HEK293 (cell line): Measurements from ENCODE around the gene GXYLT1.
A peak's percentile ranks its signal among the peaks of the same experiment; 100 is the strongest.

Experiments
- CTCF ChIA-PET: fragments of 350-600 bp; formaldehyde crosslinking; extraction: SDS; loops from one replicate; lab custom pipeline; 2021; ENCODE audit warnings: antibody characterized with exemption; lab: Yijun Ruan, JAX
- POLR2A ChIA-PET: fragments of 300-600 bp; formaldehyde crosslinking; extraction: SDS; loops from one replicate; lab custom pipeline; 2020; ENCODE audit warnings: antibody characterized with exemption, inconsistent platforms; lab: Yijun Ruan, JAX
- H3K27ac ChIP-seq: fragments of 200-500 bp; sonication (Bioruptor generic); 2 replicates; pipeline ENCODE4 v1.5.1; 2014; ENCODE audit warnings: low read depth, low read length, control low read depth, inconsistent platforms; ENCODE audit errors: extremely low read depth
- H3K36me3 ChIP-seq, 2 experiments: fragments of 200-500 bp in 1 of 2; sonication (Bioruptor generic) in 1 of 2; 1 replicate in 1 of 2; 2 replicates in 1 of 2; pipeline ENCODE4 v1.5.1; 2014 to 2017; ENCODE audit warnings: inconsistent platforms in 2 of 2, low read length in 2 of 2; ENCODE audit not compliant: control insufficient read depth in 2 of 2, insufficient read depth in 1 of 2
- H3K4me1 ChIP-seq: fragments of 200-500 bp; sonication (Bioruptor generic); 2 replicates; pipeline ENCODE4 v1.5.1; 2014; ENCODE audit warnings: mild to moderate bottlenecking, low read length, inconsistent platforms; ENCODE audit not compliant: control insufficient read depth, insufficient read depth
- H3K4me3 ChIP-seq: 2 replicates; pipeline ENCODE4 v1.5.1; 2011; ENCODE audit warnings: low read depth, mild to moderate bottlenecking, control low read depth, low read length, moderate library complexity
- H3K9me3 ChIP-seq: fragments of 200-500 bp; sonication (Bioruptor generic); 2 replicates; pipeline ENCODE4 v1.5.1; 2014; ENCODE audit warnings: low read depth, low read length, inconsistent platforms; ENCODE audit not compliant: control insufficient read depth, insufficient read depth
- EGR2 ChIP-seq: fragments of 450-650 bp; formaldehyde crosslinking; IDR thresholded peaks from 2 replicates; pipeline ENCODE4 v1.5.1; 2016; ENCODE audit warnings: low read depth, missing biosample characterization, missing genetic modification characterization
- KLF9 ChIP-seq: fragments of 450-650 bp; formaldehyde crosslinking; IDR thresholded peaks from 2 replicates; pipeline ENCODE4 v1.5.1; 2016; ENCODE audit warnings: missing biosample characterization, missing genetic modification characterization, low read depth
- PRDM10 ChIP-seq: fragments of 450-650 bp; formaldehyde crosslinking; IDR thresholded peaks from 2 replicates; pipeline ENCODE4 v1.5.1; 2016; ENCODE audit warnings: missing biosample characterization, missing genetic modification characterization
- TRIM28 ChIP-seq: IDR thresholded peaks from 2 replicates; pipeline ENCODE4 v1.6.1; 2011; ENCODE audit warnings: low read length, control low read depth, borderline replicate concordance
- ZNF138 ChIP-seq: fragments of 450-650 bp; formaldehyde crosslinking; IDR thresholded peaks from 2 replicates; pipeline ENCODE4 v1.5.1; 2016; ENCODE audit warnings: missing biosample characterization, missing genetic modification characterization, borderline replicate concordance
- ZNF169 ChIP-seq: fragments of 450-650 bp; formaldehyde crosslinking; IDR thresholded peaks from 2 replicates; pipeline ENCODE4 v1.5.1; 2016; ENCODE audit warnings: missing biosample characterization, missing genetic modification characterization
- ZNF341 ChIP-seq: fragments of 450-650 bp; formaldehyde crosslinking; IDR thresholded peaks from 2 replicates; pipeline ENCODE4; 2016; ENCODE audit warnings: low read depth, missing biosample characterization, missing genetic modification characterization
- ZNF549 ChIP-seq: fragments of 450-650 bp; IDR thresholded peaks from 2 replicates; pipeline ENCODE4 v1.5.1; 2018; ENCODE audit warnings: missing biosample characterization, missing genetic modification characterization, mild to moderate bottlenecking, inconsistent platforms, moderate library complexity
- ZNF560 ChIP-seq: fragments of 450-650 bp; formaldehyde crosslinking; IDR thresholded peaks from 2 replicates; pipeline ENCODE4 v1.5.1; 2017; ENCODE audit warnings: missing biosample characterization, missing genetic modification characterization, borderline replicate concordance
- ZNF654 ChIP-seq: fragments of 450-650 bp; formaldehyde crosslinking; IDR thresholded peaks from 2 replicates; pipeline ENCODE4 v1.5.1; 2016; ENCODE audit warnings: low read depth, missing biosample characterization, missing genetic modification characterization
- ZNF658 ChIP-seq: fragments of 450-650 bp; formaldehyde crosslinking; IDR thresholded peaks from 2 replicates; pipeline ENCODE4; 2016; ENCODE audit warnings: missing biosample characterization, missing genetic modification characterization
- ZNF664 ChIP-seq: fragments of 450-650 bp; formaldehyde crosslinking; IDR thresholded peaks from 2 replicates; pipeline ENCODE4 v1.5.1; 2016; ENCODE audit warnings: missing biosample characterization, missing genetic modification characterization
- ZNF701 ChIP-seq: fragments of 450-650 bp; formaldehyde crosslinking; IDR thresholded peaks from 2 replicates; pipeline ENCODE4 v1.5.1; 2016; ENCODE audit warnings: missing biosample characterization, missing genetic modification characterization
- ZSCAN5A ChIP-seq: fragments of 450-650 bp; formaldehyde crosslinking; IDR thresholded peaks from 2 replicates; pipeline ENCODE4 v1.5.1; 2016; ENCODE audit warnings: missing biosample characterization, missing genetic modification characterization
- TF ChIP-seq, protein P1 (sequence below): fragments of 450-650 bp; formaldehyde crosslinking; IDR thresholded peaks from 2 replicates; pipeline ENCODE4 v1.5.1; 2017; ENCODE audit warnings: missing biosample characterization, missing genetic modification characterization
- TF ChIP-seq, protein P2 (sequence below): fragments of 450-650 bp; formaldehyde crosslinking; conservative IDR thresholded peaks from 2 replicates; pipeline ENCODE4 v1.5.1; 2016; ENCODE audit warnings: low read depth, missing biosample characterization, missing genetic modification characterization

Gene GXYLT1

DNA sequence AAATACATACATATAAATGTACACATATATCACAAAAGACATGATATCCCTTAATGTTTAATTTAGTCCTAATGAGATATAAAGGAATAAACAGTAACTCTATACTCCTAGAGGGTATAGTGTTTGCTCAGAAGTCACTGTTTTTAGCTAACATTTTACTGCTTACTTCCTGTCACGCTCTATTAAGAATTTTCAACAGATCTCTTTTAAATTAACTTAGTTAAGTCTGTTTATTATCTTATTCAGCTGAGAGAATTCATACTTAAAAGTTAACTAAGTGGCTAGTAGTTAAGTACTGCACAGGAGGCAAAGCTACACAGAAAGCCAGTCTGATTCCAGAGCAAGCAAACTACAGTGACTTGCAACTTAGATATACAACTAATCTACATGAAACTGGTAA lies 39.9 kb downstream of the GXYLT1 start (continued):
- TF ChIP-seq, protein P1, sequence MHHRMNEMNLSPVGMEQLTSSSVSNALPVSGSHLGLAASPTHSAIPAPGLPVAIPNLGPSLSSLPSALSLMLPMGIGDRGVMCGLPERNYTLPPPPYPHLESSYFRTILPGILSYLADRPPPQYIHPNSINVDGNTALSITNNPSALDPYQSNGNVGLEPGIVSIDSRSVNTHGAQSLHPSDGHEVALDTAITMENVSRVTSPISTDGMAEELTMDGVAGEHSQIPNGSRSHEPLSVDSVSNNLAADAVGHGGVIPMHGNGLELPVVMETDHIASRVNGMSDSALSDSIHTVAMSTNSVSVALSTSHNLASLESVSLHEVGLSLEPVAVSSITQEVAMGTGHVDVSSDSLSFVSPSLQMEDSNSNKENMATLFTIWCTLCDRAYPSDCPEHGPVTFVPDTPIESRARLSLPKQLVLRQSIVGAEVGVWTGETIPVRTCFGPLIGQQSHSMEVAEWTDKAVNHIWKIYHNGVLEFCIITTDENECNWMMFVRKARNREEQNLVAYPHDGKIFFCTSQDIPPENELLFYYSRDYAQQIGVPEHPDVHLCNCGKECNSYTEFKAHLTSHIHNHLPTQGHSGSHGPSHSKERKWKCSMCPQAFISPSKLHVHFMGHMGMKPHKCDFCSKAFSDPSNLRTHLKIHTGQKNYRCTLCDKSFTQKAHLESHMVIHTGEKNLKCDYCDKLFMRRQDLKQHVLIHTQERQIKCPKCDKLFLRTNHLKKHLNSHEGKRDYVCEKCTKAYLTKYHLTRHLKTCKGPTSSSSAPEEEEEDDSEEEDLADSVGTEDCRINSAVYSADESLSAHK (tag by site-specific recombination): no peak
- TF ChIP-seq, protein P2, sequence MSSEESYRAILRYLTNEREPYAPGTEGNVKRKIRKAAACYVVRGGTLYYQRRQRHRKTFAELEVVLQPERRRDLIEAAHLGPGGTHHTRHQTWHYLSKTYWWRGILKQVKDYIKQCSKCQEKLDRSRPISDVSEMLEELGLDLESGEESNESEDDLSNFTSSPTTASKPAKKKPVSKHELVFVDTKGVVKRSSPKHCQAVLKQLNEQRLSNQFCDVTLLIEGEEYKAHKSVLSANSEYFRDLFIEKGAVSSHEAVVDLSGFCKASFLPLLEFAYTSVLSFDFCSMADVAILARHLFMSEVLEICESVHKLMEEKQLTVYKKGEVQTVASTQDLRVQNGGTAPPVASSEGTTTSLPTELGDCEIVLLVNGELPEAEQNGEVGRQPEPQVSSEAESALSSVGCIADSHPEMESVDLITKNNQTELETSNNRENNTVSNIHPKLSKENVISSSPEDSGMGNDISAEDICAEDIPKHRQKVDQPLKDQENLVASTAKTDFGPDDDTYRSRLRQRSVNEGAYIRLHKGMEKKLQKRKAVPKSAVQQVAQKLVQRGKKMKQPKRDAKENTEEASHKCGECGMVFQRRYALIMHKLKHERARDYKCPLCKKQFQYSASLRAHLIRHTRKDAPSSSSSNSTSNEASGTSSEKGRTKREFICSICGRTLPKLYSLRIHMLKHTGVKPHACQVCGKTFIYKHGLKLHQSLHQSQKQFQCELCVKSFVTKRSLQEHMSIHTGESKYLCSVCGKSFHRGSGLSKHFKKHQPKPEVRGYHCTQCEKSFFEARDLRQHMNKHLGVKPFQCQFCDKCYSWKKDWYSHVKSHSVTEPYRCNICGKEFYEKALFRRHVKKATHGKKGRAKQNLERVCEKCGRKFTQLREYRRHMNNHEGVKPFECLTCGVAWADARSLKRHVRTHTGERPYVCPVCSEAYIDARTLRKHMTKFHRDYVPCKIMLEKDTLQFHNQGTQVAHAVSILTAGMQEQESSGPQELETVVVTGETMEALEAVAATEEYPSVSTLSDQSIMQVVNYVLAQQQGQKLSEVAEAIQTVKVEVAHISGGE (tag by site-specific recombination): no peak
- TF ChIP-seq ZNF664 (tag by site-specific recombination): peak; percentile 53; the same call in 1 of the 2 replicates
- TF ChIP-seq, all 188 proteins: peak for 4

DNA sequence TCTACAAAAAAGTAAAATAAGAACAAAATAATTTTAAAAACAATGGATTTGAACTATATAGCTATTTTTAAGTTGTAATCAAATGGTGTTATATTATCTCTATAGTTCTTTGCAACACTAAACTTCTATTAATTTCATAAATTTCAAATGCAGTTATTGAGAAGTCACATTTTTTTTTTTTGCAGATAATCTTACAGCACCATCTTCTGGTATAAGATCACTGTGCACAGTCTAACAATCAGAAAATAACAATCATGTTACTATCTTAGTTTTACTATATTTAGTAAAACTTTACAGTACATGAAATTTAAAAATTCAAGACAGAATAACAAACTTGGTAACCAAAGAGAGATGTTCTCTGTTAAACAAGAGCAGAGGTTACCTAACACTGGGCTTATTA lies 40.6 kb downstream of the GXYLT1 start:
- Histone ChIP-seq H3K4me1 (0 out of 2 replicates have a peak, but pooled peaks cover 4% of the 10 kb centered on the region), H3K36me3 (peaks cover 3 to 7% of the 10 kb centered on the region in 2 experiments; a peak in 2 of 3 replicates), H3K27ac (no peak overlapping the region), H3K4me3 (no peak overlapping the region), H3K9me3 (no peaks in the 10 kb centered on the region)
- TF ChIP-seq ZNF654 (peak; percentile 50), EGR2 (tag by site-specific recombination) (no peak), ZNF701 (tag by site-specific recombination) (no peak)
- CTCF ChIA-PET: interaction anchor here (0.6 to 1.4 kb wide), 14 partner anchors 9 to 1340 kb away, joined by 3 to 8 read pairs (median 4); no protein-coding TSS in a partner anchor
- POLR2A ChIA-PET: no interaction called here

DNA sequence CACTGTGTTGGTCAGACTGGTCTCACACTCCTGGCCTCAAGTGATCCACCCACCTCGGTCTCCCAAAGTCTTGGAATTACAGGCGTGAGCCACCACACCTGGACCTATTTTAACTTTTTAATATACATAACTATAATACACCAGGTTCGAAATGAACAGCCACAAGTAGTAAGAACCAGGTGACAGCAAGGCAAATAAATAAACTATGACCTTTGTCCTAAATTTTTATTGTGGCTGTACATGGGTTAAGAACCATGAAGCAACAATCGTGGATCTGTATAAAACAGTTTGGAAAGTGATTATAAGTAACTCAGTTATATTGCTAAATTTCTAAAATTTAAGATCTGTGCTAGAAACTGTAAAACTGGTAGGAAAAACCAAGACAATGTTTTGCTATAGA lies 41.5 kb downstream of the GXYLT1 start:
- ChIA-PET POLR2A (no interaction called here), CTCF (interaction anchor here (0.6 to 0.7 kb wide), 2 partner anchors 464 to 742 kb away, joined by 3 read pairs; no protein-coding TSS in a partner anchor)
- TF ChIP-seq ZNF658 (tag by site-specific recombination) (no peak), TRIM28 (no peak), ZNF560 (tag by site-specific recombination) (no peak), ZSCAN5A (tag by site-specific recombination) (no peak), KLF9 (tag by site-specific recombination) (no peak), ZNF169 (tag by site-specific recombination) (no peak), ZNF549 (tag by site-specific recombination) (no peak), ZNF341 (no peak), ZNF138 (tag by site-specific recombination) (no peak), PRDM10 (no peak)

More for the DNA sequence above, 41.5 kb downstream of the GXYLT1 start:
- H3K4me3 ChIP-seq: no peak overlapping the region
- no peak overlapping the region for H3K27ac ChIP-seq
- H3K9me3 ChIP-seq: no peaks in the 10 kb centered on the region
- peaks cover 0 to 7% of the 10 kb centered on the region in 2 experiments; a peak in 1 of 3 replicates for H3K36me3 ChIP-seq
- H3K4me1 ChIP-seq: 0 out of 2 replicates have a peak, but pooled peaks cover 4% of the 10 kb centered on the region
